ENCODE measurements around the gene SART3. TPM values are rescaled to one million over a fixed set of nuclear protein-coding genes. Genes with fewer than 3 reads are reported as not detected.

The SART3 gene
- total and polyA plus RNA-seq, 10 of the 15 experiments (the other 5 are each of a cell fraction or from before 2014, with no cell fraction given), result 8.8 to 179 (median 54.9) TPM

- H3K27ac ChIP-seq (ENCODE audit: control insufficient read depth, insufficient read depth), result no peak overlapping the region
- DNase-seq (ENCODE audit: low read depth, low spot score) (no peak), FAIRE-seq (no peak), ATAC-seq (no peak)
- POLR2A ChIA-PET, result no interaction called here
- no peaks in the 10 kb centered on the region for H3K27me3 ChIP-seq (replicated peaks in 1 of 2; ENCODE audit: control insufficient read depth in 2 of 2, insufficient read depth in 2 of 2, low read length in 1 of 2)
- intact Hi-C loops (cut with micrococcal nuclease; ENCODE audit: unreplicated experiment), result no loop called here
- H4K20me1 ChIP-seq (ENCODE audit: control insufficient read depth, insufficient read depth), result no peaks in the 10 kb centered on the region
- BruUV-seq (replicated peaks), result no TSS peak
- no peaks in the 10 kb centered on the region; the same call in 1 of the 2 replicates for H3K4me1 ChIP-seq (ENCODE audit: control insufficient read depth, insufficient read depth, low read length)
- no peak overlapping the region for H2AFZ ChIP-seq (ENCODE audit: control insufficient read depth, low read depth, low read length)
- RAD21 ChIA-PET (ENCODE audit: unreplicated experiment), result interaction anchor here (0.9 to 1.0 kb wide), 2 partner anchors 21 to 34 kb away, joined by 3 to 4 read pairs; no protein-coding TSS in a partner anchor
- no peaks in the 10 kb centered on the region for H3K36me3 ChIP-seq (ENCODE audit: control insufficient read depth in 2 of 2, insufficient read depth in 2 of 2, low read length in 1 of 2)
- no peaks in the 10 kb centered on the region for H3K79me2 ChIP-seq (ENCODE audit: control insufficient read depth, insufficient read depth, low read length)
- no peak overlapping the region for H3K9ac ChIP-seq (ENCODE audit: control insufficient read depth, insufficient read depth, low read length)
- WGBS (ENCODE audit: insufficient coverage, insufficient replicate concordance, low lambda C conversion rate, missing lambda C conversion rate), result 16% methylated on average over 2 of the region's 2 CpGs
- in situ Hi-C loops (cut with MboI), result no loop called here
- no peaks in the 10 kb centered on the region; the same call in 2 of the 3 replicates for H3K9me3 ChIP-seq (replicated peaks; ENCODE audit: control insufficient read depth, insufficient read depth, low read length)
- H3K4me3 ChIP-seq, result no peak overlapping the region
- SMC1A ChIA-PET (ENCODE audit: uncharacterized antibody, unreplicated experiment), result interaction anchor here (0.6 to 1.0 kb wide), 3 partner anchors 21 to 257 kb away, joined by 3 to 4 read pairs (median 3); no protein-coding TSS in a partner anchor
- CTCF ChIA-PET, result interaction anchor here (0.8 to 1.6 kb wide), 2 partner anchors 257 to 498 kb away, joined by 3 to 5 read pairs; no protein-coding TSS in a partner anchor
- H3K4me2 ChIP-seq (ENCODE audit: control insufficient read depth, insufficient read depth), result no peak overlapping the region
- TF ChIP-seq FOXK2 (IDR thresholded peaks at IDR 0.05) (no peak), ESRRA (IDR thresholded peaks at IDR 0.05; ENCODE audit: low read length) (no peak), ATF7 (IDR thresholded peaks at IDR 0.05; ENCODE audit: low read depth) (no peak), POLR2AphosphoS5 (IDR thresholded peaks at IDR 0.05; ENCODE audit: low read length) (no peak), CUX1 (IDR thresholded peaks at IDR 0.05; ENCODE audit: insufficient replicate concordance, low read depth, low read length) (no peak), EP300 (IDR thresholded peaks at IDR 0.05; ENCODE audit: borderline replicate concordance in 1 of 2, control insufficient read depth in 1 of 2, low read depth in 2 of 2, low read length in 2 of 2) (no peak), E4F1 (IDR thresholded peaks at IDR 0.05; ENCODE audit: borderline replicate concordance, partially characterized antibody) (no peak), MTA3 (IDR thresholded peaks at IDR 0.05; ENCODE audit: borderline replicate concordance, low read length) (no peak), ZNF622 (IDR thresholded peaks at IDR 0.05) (no peak), ZNF207 (IDR thresholded peaks at IDR 0.05; ENCODE audit: borderline replicate concordance) (no peak), CREB1 (IDR thresholded peaks at IDR 0.05; ENCODE audit: low read depth) (no peak), JUNB (IDR thresholded peaks at IDR 0.05) (no peak), USF1 (IDR thresholded peaks at IDR 0.05; ENCODE audit: borderline replicate concordance, extremely low read length, insufficient read depth, low read depth, low read length) (no peak), MEF2B (IDR thresholded peaks at IDR 0.05; ENCODE audit: partially characterized antibody, poor library complexity, severe bottlenecking) (no peak)
These were observed 69.7 kb downstream of the SART3 start for GRCh38 chr12:108491256-108491655.

Data from GM12878 (cell line).